Activated CD8-positive, alpha-beta memory T cell treated with anti-CD3 and anti-CD28 coated beads for 4 hours (primary cell): ENCODE results near the gene COPS2.

Experiments
- DNase-seq, 2 donors: peaks; one replicate each; pipeline ENCODE4 v3.0.0-alpha.2; 2020; ENCODE audit warnings: low read depth in 2 of 2

Gene COPS2

GRCh38 chr15:49155834-49156627 lies 632 bp upstream of the COPS2 start:
- no peak for DNase-seq

- no peak for DNase-seq
Observed at GRCh38 chr15:49154799-49155109, 645 bp downstream of the COPS2 start.

- no peak for DNase-seq
Observed at GRCh38 chr15:49154359-49154758, 1.0 kb downstream of the COPS2 start.

- no peak for DNase-seq
Observed at GRCh38 chr15:49152552-49153312, 2.7 kb downstream of the COPS2 start.

GRCh38 chr15:49151831-49152230 lies 3.6 kb downstream of the COPS2 start:
- DNase-seq: no peak

GRCh38 chr15:49148727-49149126 lies 6.7 kb downstream of the COPS2 start:
- DNase-seq: no peak

GRCh38 chr15:49148298-49148697 lies 7.1 kb downstream of the COPS2 start:
- DNase-seq: no peak

GRCh38 chr15:49145651-49146609 lies 9.5 kb downstream of the COPS2 start:
- no peak for DNase-seq

GRCh38 chr15:49137861-49138260 lies 17.5 kb downstream of the COPS2 start:
- DNase-seq: no peak

- no peak for DNase-seq
Observed at GRCh38 chr15:49135911-49136310, 19.5 kb downstream of the COPS2 start.

GRCh38 chr15:49135342-49135857 lies 20.0 kb downstream of the COPS2 start:
- DNase-seq: no peak

GRCh38 chr15:49134683-49135341 lies 20.6 kb downstream of the COPS2 start:
- DNase-seq: no peak

GRCh38 chr15:49131403-49131802 lies 24.0 kb downstream of the COPS2 start:
- DNase-seq: no peak

- no peak for DNase-seq
Observed at GRCh38 chr15:49124371-49124770, 31.0 kb downstream of the COPS2 start.

- DNase-seq: no peak
Observed at GRCh38 chr15:49122541-49123062, 32.8 kb downstream of the COPS2 start.

- no peak for DNase-seq
Observed at GRCh38 chr15:49121901-49122300, 33.5 kb downstream of the COPS2 start.

GRCh38 chr15:49120832-49121231 lies 34.6 kb downstream of the COPS2 start:
- no peak for DNase-seq

- no peak for DNase-seq
Observed at GRCh38 chr15:49116108-49116857, 39.1 kb downstream of the COPS2 start.

- DNase-seq: no peak
Observed at GRCh38 chr15:49115062-49115461, 40.3 kb downstream of the COPS2 start.

- DNase-seq: no peak
Observed at GRCh38 chr15:49110158-49110944, 45.0 kb downstream of the COPS2 start.
